ENCODE data around the gene SETMAR. TPM values are rescaled to one million over a fixed set of nuclear protein-coding genes. Genes with fewer than 3 reads are reported as not detected.
A peak's percentile ranks its signal among the peaks of the same experiment; 100 is the strongest.

SETMAR gene
- total RNA-seq, 2 donors from 2014 or later, result 14.1 to 20.0 TPM

- Histone ChIP-seq H3K4me3 (peak overlapping the region; percentile 72), H3K36me3 (no peaks in the 10 kb centered on the region), H3K9me3 (no peaks in the 10 kb centered on the region), H3K27ac (peak overlapping the region; percentile 93 to 95), H3K4me1 (ENCODE audit: control insufficient read depth in 1 of 2, low read depth in 2 of 2) (peaks cover 0 to 23% of the 10 kb centered on the region in 2 donors), H3K27me3 (replicated peaks; ENCODE audit: insufficient read depth) (no peaks in the 10 kb centered on the region)
- DNase-seq (ENCODE audit: low spot score) (no peak), ATAC-seq (ENCODE audit: insufficient number of reproducible peaks, low FRiP score, low read depth) (no peak)
- TF ChIP-seq, protein P1, sequence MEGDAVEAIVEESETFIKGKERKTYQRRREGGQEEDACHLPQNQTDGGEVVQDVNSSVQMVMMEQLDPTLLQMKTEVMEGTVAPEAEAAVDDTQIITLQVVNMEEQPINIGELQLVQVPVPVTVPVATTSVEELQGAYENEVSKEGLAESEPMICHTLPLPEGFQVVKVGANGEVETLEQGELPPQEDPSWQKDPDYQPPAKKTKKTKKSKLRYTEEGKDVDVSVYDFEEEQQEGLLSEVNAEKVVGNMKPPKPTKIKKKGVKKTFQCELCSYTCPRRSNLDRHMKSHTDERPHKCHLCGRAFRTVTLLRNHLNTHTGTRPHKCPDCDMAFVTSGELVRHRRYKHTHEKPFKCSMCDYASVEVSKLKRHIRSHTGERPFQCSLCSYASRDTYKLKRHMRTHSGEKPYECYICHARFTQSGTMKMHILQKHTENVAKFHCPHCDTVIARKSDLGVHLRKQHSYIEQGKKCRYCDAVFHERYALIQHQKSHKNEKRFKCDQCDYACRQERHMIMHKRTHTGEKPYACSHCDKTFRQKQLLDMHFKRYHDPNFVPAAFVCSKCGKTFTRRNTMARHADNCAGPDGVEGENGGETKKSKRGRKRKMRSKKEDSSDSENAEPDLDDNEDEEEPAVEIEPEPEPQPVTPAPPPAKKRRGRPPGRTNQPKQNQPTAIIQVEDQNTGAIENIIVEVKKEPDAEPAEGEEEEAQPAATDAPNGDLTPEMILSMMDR (IDR thresholded peaks at IDR 0.05), result no peak
Observed at GRCh38 chr3:4351872-4352271, 48.7 kb downstream of the SETMAR start.

DNA sequence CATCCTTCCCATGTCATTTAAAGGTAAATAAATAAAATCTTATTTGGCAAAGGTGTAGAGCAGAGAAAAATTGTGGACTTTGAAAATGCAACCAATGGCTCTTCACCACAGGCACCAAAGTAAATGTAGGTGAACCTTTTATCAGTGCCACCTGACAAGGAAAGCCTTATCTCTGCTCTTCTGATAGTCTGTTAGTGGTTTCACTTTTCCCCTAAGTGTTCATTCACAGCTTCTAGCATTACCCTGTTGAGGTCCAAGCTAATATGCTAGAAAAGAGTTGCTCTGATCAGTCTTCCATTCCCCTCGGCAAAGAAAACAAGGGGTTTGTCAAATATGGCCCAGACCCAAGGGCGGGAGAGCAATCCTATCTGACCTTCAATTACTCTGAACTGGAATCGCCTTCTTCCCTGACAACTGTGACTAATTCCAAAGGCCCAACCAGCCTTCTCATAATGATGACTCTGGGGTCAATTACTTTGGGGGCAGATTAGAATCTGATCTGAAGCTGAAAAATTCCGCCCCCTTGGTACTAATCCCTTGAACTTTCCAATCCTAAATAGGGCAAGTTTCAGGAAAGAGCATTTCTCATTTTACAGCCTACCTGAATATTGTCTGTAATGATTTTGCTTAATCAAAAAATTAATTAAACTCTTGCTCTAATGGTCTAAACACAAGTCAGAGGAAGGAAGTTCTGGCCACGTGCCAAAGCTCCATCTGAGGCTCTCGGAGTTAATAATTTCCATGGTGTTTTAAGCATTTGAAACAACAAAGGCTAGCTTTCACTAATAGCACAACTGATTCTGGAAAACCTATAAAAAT lies 52.4 kb downstream of the SETMAR start:
- ATAC-seq (ENCODE audit: insufficient number of reproducible peaks, low FRiP score, low read depth) (no peak), DNase-seq (ENCODE audit: low spot score) (no peak)
- H3K27ac ChIP-seq, result no peak overlapping the region
- TF ChIP-seq, protein P1 (IDR thresholded peaks at IDR 0.05), result no peak
- H3K27me3 ChIP-seq (replicated peaks; ENCODE audit: insufficient read depth), result no peaks in the 10 kb centered on the region
- no peaks in the 10 kb centered on the region for H3K36me3 ChIP-seq
- H3K4me3 ChIP-seq, result no peak overlapping the region
- peaks cover 0 to 35% of the 10 kb centered on the region in 2 donors for H3K4me1 ChIP-seq (ENCODE audit: control insufficient read depth in 1 of 2, low read depth in 2 of 2)
- H3K9me3 ChIP-seq, result no peaks in the 10 kb centered on the region

GRCh38 chr3:4356220-4356540 lies 53.0 kb downstream of the SETMAR start:
- Histone ChIP-seq H3K4me3 (no peak overlapping the region), H3K27me3 (replicated peaks; ENCODE audit: insufficient read depth) (no peaks in the 10 kb centered on the region), H3K9me3 (no peaks in the 10 kb centered on the region), H3K27ac (no peak overlapping the region), H3K36me3 (no peaks in the 10 kb centered on the region), H3K4me1 (ENCODE audit: control insufficient read depth in 1 of 2, low read depth in 2 of 2) (peaks cover 0 to 35% of the 10 kb centered on the region in 2 donors)
- DNase-seq (ENCODE audit: low spot score) (no peak), ATAC-seq (ENCODE audit: insufficient number of reproducible peaks, low FRiP score, low read depth) (no peak)
- TF ChIP-seq, protein P1 (IDR thresholded peaks at IDR 0.05), result no peak

DNA sequence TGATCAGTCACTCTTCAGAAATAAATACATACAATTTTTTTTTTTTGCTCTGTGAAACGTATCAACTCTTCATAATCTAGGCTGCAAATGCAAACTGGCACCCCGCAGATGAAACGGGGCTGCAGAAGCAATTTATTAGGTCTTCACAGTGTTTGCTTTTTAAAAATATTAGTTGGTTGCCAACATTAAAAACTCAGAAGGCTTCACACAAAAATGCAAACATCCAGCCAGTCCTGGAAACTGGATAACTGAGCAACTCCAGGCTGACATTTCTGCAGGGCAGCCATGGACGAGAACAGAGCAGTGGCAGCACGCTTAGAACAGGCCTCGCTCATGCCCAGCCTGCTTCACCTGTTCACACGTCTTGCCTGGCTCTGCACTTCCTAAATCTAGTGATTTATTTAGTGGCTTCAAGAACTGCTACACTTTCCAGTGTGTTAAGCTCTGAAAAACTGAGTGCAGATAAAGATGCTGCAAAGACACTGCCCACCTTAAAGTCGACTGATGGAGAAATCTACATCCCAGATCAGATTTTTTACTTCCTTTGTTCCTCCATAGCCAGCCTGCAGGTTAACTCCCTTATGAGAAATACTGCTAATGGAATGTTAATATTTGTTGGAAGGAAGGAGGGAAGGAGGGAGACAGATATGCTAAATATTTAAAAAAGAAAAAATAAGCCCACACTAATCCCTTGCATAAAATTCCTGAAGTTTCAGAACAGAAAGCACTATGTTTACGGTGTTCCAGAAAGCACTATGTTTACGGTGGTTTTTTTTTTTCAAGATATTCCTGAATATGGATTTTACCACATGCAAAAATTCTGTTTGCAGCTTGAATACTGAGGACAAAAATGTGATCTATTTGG lies 53.6 kb downstream of the SETMAR start:
- no peaks in the 10 kb centered on the region for H3K9me3 ChIP-seq
- no peaks in the 10 kb centered on the region for H3K27me3 ChIP-seq (replicated peaks; ENCODE audit: insufficient read depth)
- TF ChIP-seq, protein P1 (IDR thresholded peaks at IDR 0.05), result no peak
- DNase-seq (ENCODE audit: low spot score) (no peak), ATAC-seq (ENCODE audit: insufficient number of reproducible peaks, low FRiP score, low read depth) (no peak)
- no peaks in the 10 kb centered on the region for H3K36me3 ChIP-seq
- H3K27ac ChIP-seq, result no peak overlapping the region
- no peak overlapping the region for H3K4me3 ChIP-seq
- H3K4me1 ChIP-seq (ENCODE audit: control insufficient read depth in 1 of 2, low read depth in 2 of 2), result peaks cover 0 to 33% of the 10 kb centered on the region in 2 donors

GRCh38 chr3:4358273-4358672 lies 55.1 kb downstream of the SETMAR start:
- Histone ChIP-seq H3K4me3 (no peak overlapping the region), H3K27me3 (replicated peaks; ENCODE audit: insufficient read depth) (no peaks in the 10 kb centered on the region), H3K27ac (no peak overlapping the region), H3K9me3 (no peaks in the 10 kb centered on the region), H3K4me1 (ENCODE audit: control insufficient read depth in 1 of 2, low read depth in 2 of 2) (peaks cover 0 to 28% of the 10 kb centered on the region in 2 donors), H3K36me3 (no peaks in the 10 kb centered on the region)
- DNase-seq (ENCODE audit: low spot score) (no peak), ATAC-seq (ENCODE audit: insufficient number of reproducible peaks, low FRiP score, low read depth) (no peak)
- TF ChIP-seq, protein P1 (IDR thresholded peaks at IDR 0.05), result no peak

Measured in thoracic aorta (tissue), 2 donors.